ENCODE data around the gene IL23R. TPM values are rescaled to one million over a fixed set of nuclear protein-coding genes. Genes with fewer than 3 reads are reported as not detected.

The IL23R gene
- total RNA-seq, 1 donor from 2014 or later, result not detected

- Histone ChIP-seq H3K36me3 (no peaks in the 10 kb centered on the region), H3K9me3 (replicated peaks) (peaks cover under 1% of the 10 kb centered on the region), H3K4me1 (no peaks in the 10 kb centered on the region), H3K27me3 (ENCODE audit: low read depth) (no peaks in the 10 kb centered on the region), H3K4me3 (no peak overlapping the region), H3K27ac (replicated peaks) (no peak overlapping the region)
- DNase-seq, result no peak
- intact Hi-C loops (cut with micrococcal nuclease), result no loop called here
- TF ChIP-seq, protein P1, sequence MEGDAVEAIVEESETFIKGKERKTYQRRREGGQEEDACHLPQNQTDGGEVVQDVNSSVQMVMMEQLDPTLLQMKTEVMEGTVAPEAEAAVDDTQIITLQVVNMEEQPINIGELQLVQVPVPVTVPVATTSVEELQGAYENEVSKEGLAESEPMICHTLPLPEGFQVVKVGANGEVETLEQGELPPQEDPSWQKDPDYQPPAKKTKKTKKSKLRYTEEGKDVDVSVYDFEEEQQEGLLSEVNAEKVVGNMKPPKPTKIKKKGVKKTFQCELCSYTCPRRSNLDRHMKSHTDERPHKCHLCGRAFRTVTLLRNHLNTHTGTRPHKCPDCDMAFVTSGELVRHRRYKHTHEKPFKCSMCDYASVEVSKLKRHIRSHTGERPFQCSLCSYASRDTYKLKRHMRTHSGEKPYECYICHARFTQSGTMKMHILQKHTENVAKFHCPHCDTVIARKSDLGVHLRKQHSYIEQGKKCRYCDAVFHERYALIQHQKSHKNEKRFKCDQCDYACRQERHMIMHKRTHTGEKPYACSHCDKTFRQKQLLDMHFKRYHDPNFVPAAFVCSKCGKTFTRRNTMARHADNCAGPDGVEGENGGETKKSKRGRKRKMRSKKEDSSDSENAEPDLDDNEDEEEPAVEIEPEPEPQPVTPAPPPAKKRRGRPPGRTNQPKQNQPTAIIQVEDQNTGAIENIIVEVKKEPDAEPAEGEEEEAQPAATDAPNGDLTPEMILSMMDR (IDR thresholded peaks at IDR 0.05; ENCODE audit: borderline replicate concordance), result no peak
Observed at GRCh38 chr1:67126111-67126746, 40.0 kb upstream of the IL23R start.

- Histone ChIP-seq H3K27me3 (ENCODE audit: low read depth) (no peaks in the 10 kb centered on the region), H3K9me3 (replicated peaks) (no peaks in the 10 kb centered on the region), H3K36me3 (no peaks in the 10 kb centered on the region), H3K4me1 (no peaks in the 10 kb centered on the region), H3K27ac (replicated peaks) (no peak overlapping the region), H3K4me3 (no peak overlapping the region)
- no peak for DNase-seq
- intact Hi-C loops (cut with micrococcal nuclease), result no loop called here
- TF ChIP-seq, protein P1 (IDR thresholded peaks at IDR 0.05; ENCODE audit: borderline replicate concordance), result no peak
Observed at GRCh38 chr1:67126974-67127373, 39.3 kb upstream of the IL23R start.

- TF ChIP-seq, protein P1 (IDR thresholded peaks at IDR 0.05; ENCODE audit: borderline replicate concordance), result no peak
- Histone ChIP-seq H3K9me3 (replicated peaks) (no peaks in the 10 kb centered on the region), H3K4me3 (no peak overlapping the region), H3K4me1 (no peaks in the 10 kb centered on the region), H3K27me3 (ENCODE audit: low read depth) (peaks cover 7% of the 10 kb centered on the region), H3K27ac (replicated peaks) (no peak overlapping the region), H3K36me3 (no peaks in the 10 kb centered on the region)
- DNase-seq, result no peak
- intact Hi-C loops (cut with micrococcal nuclease), result no loop called here
Observed at GRCh38 chr1:67130673-67131072, 35.6 kb upstream of the IL23R start.

GRCh38 chr1:67133177-67133576, 33.1 kb upstream of the IL23R start:
- no peak for DNase-seq
- intact Hi-C loops (cut with micrococcal nuclease), result no loop called here
- H3K4me1 ChIP-seq, result no peaks in the 10 kb centered on the region
- H3K9me3 ChIP-seq (replicated peaks), result no peaks in the 10 kb centered on the region
- TF ChIP-seq, protein P1 (IDR thresholded peaks at IDR 0.05; ENCODE audit: borderline replicate concordance), result no peak
- no peak overlapping the region for H3K27ac ChIP-seq (replicated peaks)
- peaks cover 7% of the 10 kb centered on the region for H3K27me3 ChIP-seq (ENCODE audit: low read depth)
- no peaks in the 10 kb centered on the region for H3K36me3 ChIP-seq
- no peak overlapping the region for H3K4me3 ChIP-seq

DNA sequence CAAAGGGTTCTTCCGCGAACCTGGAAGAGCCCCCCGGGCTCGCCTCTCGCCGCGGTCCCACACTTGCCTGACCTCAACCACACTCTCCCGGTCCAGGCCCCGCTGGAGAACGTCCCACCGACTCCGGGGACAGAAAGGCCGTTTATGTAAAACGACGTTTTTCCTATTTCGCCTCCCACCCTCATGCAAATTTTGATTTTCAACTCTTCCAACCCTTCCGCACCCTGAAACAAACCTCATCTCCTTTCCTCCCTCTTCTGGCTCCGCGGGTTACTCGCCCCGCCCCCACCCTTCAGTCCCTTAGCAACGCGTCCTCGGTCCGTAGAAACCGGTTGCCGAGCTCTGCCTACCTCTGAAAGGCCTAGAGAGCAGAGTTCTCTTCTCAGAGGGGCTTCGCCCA, 31.6 kb upstream of the IL23R start, which contains the start of gene C1orf141:
TSS of gene C1orf141 (minus strand) at position 276 of the 400 bp plus-strand sequence. CDS start 7,730 bp downstream, outside the sequence.
- Histone ChIP-seq H3K27me3 (ENCODE audit: low read depth) (peaks cover 7% of the 10 kb centered on the region), H3K9me3 (replicated peaks) (no peaks in the 10 kb centered on the region), H3K4me3 (peak within 1 kb of the TSS; percentile 59), H3K36me3 (no peaks in the 10 kb centered on the region), H3K27ac (replicated peaks) (no peak within 1 kb of the TSS), H3K4me1 (no peaks in the 10 kb centered on the region)
- no peak for DNase-seq
- TF ChIP-seq, protein P1 (IDR thresholded peaks at IDR 0.05; ENCODE audit: borderline replicate concordance), result no peak
- intact Hi-C loops (cut with micrococcal nuclease), result no loop called here

All from left ventricle myocardium inferior (tissue), 1 donor.